DOHH2 (cell line): ENCODE results near the gene TRABD2A.

Experiments
- CTCF ChIP-seq: fragments of 200-600 bp; sonication (generic); IDR thresholded peaks from one replicate; pipeline ENCODE4 v1.5.1; 2014; ENCODE audit warnings: antibody characterized with exemption, mild to moderate bottlenecking, low read depth, low read length; ENCODE audit not compliant: poor library complexity, severe bottlenecking
- EZH2phosphoT487 ChIP-seq: fragments of 200-600 bp; sonication (generic); IDR thresholded peaks from 2 replicates; pipeline ENCODE4 v1.6.1; 2017; ENCODE audit warnings: borderline replicate concordance, mild to moderate bottlenecking, antibody characterized with exemption, low read length, moderate library complexity, mixed read lengths

- TF ChIP-seq CTCF = no peak
- TF ChIP-seq EZH2phosphoT487 = no peak
Measured at GRCh38 chr2:84855731-84856130, 25.2 kb downstream of the TRABD2A start.
